ENCODE data around the gene JAG1.

DNA sequence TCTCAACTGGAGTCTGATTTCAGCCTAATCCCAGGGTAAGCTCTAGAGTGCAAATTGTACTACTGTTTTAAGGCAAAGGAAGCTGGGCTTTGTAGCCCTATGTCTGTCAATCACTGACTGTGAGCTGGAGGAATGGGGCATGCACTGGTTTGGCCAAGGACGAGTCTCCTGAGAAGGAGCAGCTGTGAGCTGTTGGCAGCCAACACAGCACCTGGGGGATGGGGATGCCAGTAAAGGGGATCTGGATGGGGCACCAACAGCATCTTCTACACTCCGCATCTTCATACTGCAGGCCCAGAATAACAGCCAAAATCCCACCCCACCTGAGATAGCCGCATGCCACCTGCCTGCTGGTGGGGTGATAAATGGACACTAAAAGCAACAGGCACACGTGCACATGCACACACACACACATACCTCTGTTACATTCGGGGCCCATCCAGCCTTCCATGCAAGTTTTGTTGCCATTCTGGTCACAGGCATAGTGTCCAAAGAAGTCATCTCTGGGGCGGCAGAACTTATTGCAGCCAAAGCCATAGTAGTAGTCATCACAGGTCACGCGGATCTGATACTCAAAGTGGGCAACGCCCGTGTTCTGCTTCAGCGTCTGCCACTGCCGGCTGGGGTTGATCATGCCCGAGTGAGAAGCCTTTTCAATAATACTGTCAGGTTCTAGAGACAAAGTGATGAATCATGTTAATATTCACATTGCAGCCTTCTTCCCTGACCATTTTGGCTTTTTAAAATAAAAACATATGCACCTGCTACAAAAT is 15.6 kb downstream of the JAG1 start:
- TF ChIP-seq POLR2A (conservative IDR thresholded peaks at IDR 0.05): no peak
- TF ChIP-seq, protein P1, sequence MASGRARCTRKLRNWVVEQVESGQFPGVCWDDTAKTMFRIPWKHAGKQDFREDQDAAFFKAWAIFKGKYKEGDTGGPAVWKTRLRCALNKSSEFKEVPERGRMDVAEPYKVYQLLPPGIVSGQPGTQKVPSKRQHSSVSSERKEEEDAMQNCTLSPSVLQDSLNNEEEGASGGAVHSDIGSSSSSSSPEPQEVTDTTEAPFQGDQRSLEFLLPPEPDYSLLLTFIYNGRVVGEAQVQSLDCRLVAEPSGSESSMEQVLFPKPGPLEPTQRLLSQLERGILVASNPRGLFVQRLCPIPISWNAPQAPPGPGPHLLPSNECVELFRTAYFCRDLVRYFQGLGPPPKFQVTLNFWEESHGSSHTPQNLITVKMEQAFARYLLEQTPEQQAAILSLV (tag; IDR thresholded peaks at IDR 0.05): no peak
- TF ChIP-seq ZNF76 (CRISPR knock-in tag; IDR thresholded peaks at IDR 0.05; ENCODE audit: borderline replicate concordance): no peak
- no peak for TF ChIP-seq ZNF431 (CRISPR knock-in tag; IDR thresholded peaks at IDR 0.05)
- no peak for TF ChIP-seq NBN (IDR thresholded peaks at IDR 0.05; ENCODE audit: low read depth)

Data from K562 (cell line).